GM18508 (cell line): ENCODE measurements around the gene EMC10.

Source experiments
- ATAC-seq: cut with Tn5 transposase; IDR thresholded peaks from one replicate; pipeline ENCODE4 v1.9.1; 2021; ENCODE audit warnings: moderate number of reproducible peaks; ENCODE audit not compliant: insufficient read depth, unreplicated experiment

The EMC10 gene

GRCh38 chr19:50494186-50495019 is 18.1 kb downstream of the EMC10 start:
- no peak for ATAC-seq

DNA sequence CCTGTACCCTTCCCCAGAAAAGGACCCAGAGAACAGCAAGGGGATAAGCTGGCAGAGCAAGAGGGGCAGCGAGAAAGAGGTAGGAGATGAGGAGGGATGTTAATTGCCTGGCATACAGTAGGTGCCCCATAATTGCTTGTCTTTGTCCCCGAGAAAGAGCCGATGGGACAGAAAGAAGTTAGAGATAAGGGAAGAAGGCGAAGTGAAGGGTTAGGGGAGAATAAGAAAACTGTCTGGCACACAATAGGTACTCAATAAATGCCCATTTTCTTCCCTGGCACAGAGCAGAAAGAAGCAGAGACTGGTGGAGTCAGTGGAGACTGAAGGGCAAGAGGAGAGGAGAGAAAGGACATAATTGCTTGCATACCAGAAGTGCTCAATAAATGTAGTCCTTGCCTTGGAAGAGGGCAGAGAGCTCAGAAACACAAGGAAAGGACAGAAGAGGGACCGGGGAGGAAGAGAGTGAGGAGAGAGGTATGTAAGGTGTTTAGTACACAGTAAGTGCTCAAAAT is 18.8 kb downstream of the EMC10 start:
- ATAC-seq, result no peak

GRCh38 chr19:50496189-50497021 is 20.1 kb downstream of the EMC10 start:
- no peak for ATAC-seq

GRCh38 chr19:50497022-50497405 is 20.7 kb downstream of the EMC10 start:
- no peak for ATAC-seq

DNA sequence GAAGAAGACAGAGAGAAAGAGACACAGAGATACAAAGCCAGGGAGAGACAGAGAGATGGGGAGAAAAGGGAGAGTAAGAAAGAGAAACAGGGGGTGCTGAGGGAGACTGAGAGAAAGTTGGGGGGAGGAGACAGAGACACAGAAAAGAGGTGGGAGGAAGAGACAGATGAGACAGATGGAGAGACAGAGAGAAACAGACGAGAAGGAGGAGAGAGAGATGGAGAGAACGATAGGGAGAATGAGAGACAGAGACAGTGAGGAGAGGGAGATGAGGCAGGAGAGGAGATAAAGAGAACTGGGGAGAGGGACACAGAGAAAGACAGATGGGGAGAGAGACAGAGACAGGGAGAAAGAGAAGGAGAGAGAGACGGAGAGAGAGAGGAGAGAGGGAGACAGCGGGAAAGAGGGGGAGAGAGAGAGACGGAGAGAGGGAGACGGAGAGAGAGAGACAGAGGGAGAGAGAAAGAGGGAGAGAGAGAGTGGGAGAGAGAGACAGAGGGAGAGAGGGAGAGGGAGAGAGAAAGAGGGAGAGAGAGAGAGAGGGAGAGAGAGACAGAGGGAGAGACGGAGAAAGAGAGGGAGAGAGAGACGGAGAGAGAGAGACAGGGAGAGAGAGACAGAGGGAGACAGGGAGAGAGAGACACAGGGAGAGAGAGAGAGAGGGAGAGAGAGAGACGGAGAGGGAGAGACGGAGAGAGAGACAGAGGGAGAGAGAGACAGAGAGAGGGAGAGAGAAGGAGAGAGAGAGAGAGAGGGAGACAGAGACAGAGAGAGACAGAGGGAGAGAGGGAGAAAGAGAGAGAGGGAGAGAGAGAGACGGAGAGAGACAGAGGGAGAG is 22.1 kb downstream of the EMC10 start:
- ATAC-seq, result no peak

DNA sequence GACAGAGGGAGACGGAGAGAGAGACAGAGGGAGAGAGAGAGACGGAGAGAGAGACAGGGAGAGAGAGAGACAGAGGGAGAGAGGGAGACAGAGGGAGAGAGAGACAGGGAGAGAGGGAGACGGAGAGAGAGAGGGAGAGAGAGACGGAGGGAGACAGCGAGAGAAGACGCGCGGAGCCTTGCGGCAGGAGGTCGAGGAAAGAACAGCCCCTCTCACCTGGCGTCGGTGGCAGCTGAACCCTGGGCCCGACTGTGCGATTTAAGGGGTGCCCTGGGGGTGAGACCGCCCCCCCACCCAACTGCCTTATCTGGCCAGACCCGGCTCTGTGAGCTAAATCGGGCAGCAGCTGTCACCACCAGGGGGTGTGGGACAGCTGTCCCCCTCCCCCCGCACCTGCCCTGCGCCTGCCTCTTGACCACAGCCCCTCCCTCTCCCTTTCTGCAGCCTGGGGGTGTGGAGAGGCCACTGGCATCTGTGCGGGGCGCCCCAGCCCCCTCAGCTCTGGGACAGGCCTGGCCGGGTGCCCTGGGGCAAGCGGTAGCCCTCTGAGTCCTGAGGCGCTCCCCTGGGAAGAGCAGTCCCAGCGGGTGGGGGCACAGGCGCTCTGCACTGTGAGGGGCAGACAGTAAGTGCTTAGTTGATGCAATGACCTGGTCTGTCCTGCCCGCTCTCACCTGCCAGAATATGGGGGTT is 23.9 kb downstream of the EMC10 start:
- no peak for ATAC-seq

DNA sequence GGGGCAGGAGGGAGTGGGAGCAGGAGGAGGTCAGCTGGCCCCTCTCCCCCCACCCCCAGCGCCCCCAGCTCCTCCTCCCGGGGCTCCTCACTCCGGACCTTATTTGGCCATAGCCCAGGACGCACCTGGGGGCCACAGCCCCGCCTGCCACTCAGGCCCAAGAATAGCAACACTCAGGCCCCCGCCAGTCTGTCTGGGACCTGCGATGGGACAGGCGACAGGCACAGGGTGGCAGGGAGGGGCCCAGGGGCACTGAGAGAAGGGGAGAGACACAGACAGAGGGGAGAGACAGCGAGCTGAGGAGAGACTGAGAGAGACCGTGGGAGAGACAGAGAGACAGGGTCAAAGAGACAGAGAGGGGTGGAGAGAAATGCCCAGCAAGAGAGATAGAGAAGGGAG is 24.4 kb downstream of the EMC10 start:
- no peak for ATAC-seq

- ATAC-seq, result no peak
Measured at GRCh38 chr19:50501186-50501567, 24.9 kb downstream of the EMC10 start.

DNA sequence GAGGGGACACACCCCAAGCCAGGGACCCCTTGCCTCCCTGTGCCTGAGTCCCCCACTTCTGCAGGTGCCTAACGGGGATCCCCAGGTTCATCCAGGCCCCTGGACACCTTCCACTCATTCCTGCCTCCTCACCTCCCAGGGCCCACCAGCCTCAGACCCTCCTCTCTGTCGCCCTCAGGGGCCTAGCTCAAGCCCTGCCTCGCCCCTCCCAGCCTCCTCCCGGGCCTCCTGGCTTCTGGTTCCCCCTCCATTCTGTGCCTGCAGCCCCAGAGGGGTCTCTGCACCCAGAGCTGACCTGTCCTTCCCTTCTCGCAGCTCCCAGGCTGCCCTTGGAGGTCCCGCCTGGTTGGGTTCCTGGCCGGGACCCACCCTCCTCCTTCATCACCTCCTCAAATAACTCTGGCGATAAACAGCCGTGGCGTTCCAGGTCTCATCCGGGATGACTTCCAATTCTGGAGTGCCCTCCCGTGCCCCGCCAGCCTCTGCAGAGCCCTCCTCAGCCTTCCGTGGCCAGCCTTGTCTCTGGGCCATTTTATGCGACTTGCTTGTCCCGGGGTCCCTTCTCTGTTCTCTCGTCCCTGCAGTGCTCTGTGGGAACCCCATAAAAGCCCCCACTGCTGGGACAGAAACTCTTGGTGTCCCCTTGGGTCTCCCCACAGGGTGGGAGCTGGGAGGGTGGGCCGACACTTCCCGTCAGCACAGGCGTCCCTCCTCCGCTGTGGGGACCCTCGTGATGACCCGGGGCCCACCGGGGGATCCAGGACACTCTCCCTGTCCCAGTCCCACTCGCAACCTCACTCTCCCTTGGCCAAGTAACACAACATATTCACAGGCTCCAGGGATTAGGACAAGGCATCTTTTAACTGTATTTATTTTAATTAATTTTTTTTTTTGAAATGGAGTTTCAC is 25.5 kb downstream of the EMC10 start:
- ATAC-seq, result no peak

- no peak for ATAC-seq
Measured at GRCh38 chr19:50505856-50506611, 29.7 kb downstream of the EMC10 start.

DNA sequence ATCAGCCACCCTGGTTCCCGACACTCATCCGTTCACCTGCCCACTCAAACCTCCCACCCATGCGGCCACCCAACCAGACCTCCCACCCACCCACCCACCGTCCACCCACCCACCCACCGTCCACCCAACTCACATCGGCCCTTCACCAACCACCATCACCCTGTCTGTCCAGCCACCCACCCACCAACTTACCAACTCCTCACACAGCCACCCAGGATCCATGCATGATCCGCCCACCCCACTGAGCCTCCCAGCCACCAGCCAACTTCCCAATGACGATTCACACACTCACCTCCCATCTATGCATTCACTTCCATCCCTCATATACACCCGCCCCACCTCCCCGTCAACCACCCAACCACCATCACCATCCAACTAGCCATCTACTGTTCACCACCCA is 30.4 kb downstream of the EMC10 start:
- ATAC-seq, result no peak

GRCh38 chr19:50507376-50507775 is 31.1 kb downstream of the EMC10 start:
- no peak for ATAC-seq

DNA sequence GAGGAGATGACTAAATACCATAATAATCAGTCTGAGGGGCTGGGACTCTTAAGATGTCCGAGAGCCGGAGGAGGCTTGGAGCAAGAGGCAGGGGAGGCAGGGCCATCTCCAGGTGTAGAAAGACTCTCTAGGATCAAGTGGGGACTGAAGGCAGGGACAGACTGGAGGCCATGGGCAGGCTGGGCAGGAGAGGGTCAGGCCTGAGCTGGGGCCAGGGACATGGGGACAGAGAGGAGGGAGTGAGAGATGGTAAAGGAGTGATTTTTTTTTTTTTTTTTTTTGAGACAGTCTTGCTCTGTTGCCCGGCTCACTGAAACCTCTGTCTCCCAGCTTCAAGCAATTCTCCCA is 32.5 kb downstream of the EMC10 start:
- no peak for ATAC-seq

GRCh38 chr19:50509366-50509765 is 33.1 kb downstream of the EMC10 start:
- ATAC-seq, result no peak

- no peak for ATAC-seq
Measured at GRCh38 chr19:50510121-50510670, 33.9 kb downstream of the EMC10 start.

DNA sequence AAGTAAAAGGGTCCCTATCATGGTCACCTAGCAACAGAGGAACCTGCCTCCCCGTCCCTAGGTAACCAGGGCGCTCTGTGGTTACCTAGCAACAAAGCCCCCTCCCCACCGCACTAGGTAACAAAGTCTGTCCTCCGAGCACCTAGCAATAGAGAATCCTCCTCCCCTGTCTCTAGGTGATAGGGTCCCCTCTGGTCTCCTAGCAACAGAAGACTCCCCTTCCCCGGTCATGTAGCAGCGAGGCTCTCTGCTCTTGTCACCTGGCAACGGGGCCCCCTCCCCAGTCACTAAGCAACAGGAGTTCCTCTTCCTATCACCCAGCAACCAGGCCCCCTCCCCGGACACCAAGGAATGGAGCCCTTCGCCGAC is 34.4 kb downstream of the EMC10 start:
- no peak for ATAC-seq

DNA sequence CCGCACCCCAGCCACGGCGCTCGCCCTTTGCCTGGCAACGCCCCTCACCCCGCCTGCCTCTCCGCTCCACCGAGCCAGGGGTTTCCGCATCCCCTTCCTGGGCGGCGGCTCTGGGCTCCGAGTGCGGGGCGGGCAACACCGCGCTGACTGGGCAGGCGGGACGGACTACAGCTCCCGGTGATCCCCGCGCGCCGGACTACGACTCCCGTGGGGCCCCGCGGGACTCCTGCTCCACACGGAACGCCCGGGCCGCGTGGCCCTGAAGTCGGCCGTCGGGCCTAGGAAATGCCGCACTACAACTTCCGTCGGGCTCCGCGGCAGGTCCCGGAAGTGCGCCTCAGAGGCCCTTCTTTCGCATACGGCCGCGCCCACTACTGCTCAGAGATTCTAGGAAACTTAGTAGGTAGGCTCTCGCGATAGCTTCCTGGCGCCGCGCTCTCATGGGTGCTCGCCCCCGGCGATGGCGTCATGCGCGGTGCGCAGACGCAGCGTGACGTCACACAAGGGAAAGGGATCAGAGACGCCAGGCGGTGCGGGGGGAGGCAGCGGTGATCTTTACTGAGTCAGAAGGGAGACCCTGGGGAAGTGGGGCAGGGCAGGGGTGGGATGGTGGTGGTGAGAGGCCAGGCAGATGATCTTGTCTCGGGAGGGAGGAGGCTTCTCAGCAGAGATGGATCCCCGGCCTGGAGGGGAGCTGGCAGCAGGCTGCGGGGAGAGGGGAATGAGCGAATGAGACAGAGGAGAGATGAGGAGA is 34.9 kb downstream of the EMC10 start, which contains the start of gene JOSD2:
Gene JOSD2 (minus strand): TSS at position 123 of the 754 bp plus-strand sequence. CDS start 760 bp downstream, outside the sequence.
- peak; percentile 78 for ATAC-seq
